Measurements from ENCODE around the gene BTBD9.

Gene BTBD9

GRCh38 chr6:38476888-38477287 is 162.8 kb downstream of the BTBD9 start:
- peaks cover 6% of the 10 kb centered on the region for H3K4me1 ChIP-seq
- H3K27ac ChIP-seq, result no peak overlapping the region
- H3K79me2 ChIP-seq, result peaks cover 3% of the 10 kb centered on the region
- no peaks in the 10 kb centered on the region for H3K27me3 ChIP-seq (ENCODE audit: control insufficient read depth, insufficient read depth, low read length)
- no peak overlapping the region for H2AFZ ChIP-seq
- H3K9ac ChIP-seq, result no peak overlapping the region
- no peaks in the 10 kb centered on the region for H3K9me3 ChIP-seq (ENCODE audit: control insufficient read depth, low read length)
- no peaks in the 10 kb centered on the region for H3K36me3 ChIP-seq (ENCODE audit: control insufficient read depth, insufficient read depth, low read length)
- no peak overlapping the region for H3K4me3 ChIP-seq (ENCODE audit: low read depth, low read length)
- no peak overlapping the region for H3K4me2 ChIP-seq (ENCODE audit: low read length)
- TF ChIP-seq CTCF (IDR thresholded peaks at IDR 0.05), result no peak

GRCh38 chr6:38476141-38476540 is 163.6 kb downstream of the BTBD9 start:
- no peak for TF ChIP-seq CTCF (IDR thresholded peaks at IDR 0.05)
- Histone ChIP-seq H2AFZ (no peak overlapping the region), H3K9ac (no peak overlapping the region), H3K4me3 (ENCODE audit: low read depth, low read length) (no peak overlapping the region), H3K27me3 (ENCODE audit: control insufficient read depth, insufficient read depth, low read length) (no peaks in the 10 kb centered on the region), H3K9me3 (ENCODE audit: control insufficient read depth, low read length) (no peaks in the 10 kb centered on the region), H3K27ac (no peak overlapping the region), H3K79me2 (peaks cover 3% of the 10 kb centered on the region), H3K36me3 (ENCODE audit: control insufficient read depth, insufficient read depth, low read length) (no peaks in the 10 kb centered on the region), H3K4me1 (peaks cover 3% of the 10 kb centered on the region), H3K4me2 (ENCODE audit: low read length) (no peak overlapping the region)

- Histone ChIP-seq H3K9ac (no peak overlapping the region), H3K27ac (no peak overlapping the region)
- no peak for TF ChIP-seq CTCF (IDR thresholded peaks at IDR 0.05)
Measured at GRCh38 chr6:38470548-38470947, 169.2 kb downstream of the BTBD9 start.

GRCh38 chr6:38467566-38467965 is 172.2 kb downstream of the BTBD9 start:
- H3K36me3 ChIP-seq (ENCODE audit: control insufficient read depth, insufficient read depth, low read length), result no peaks in the 10 kb centered on the region
- no peaks in the 10 kb centered on the region for H3K79me2 ChIP-seq
- no peaks in the 10 kb centered on the region for H3K4me1 ChIP-seq
- no peak for TF ChIP-seq CTCF (IDR thresholded peaks at IDR 0.05)
- no peaks in the 10 kb centered on the region for H3K9me3 ChIP-seq (ENCODE audit: control insufficient read depth, low read length)
- H3K27me3 ChIP-seq (ENCODE audit: control insufficient read depth, insufficient read depth, low read length), result no peaks in the 10 kb centered on the region
- H2AFZ ChIP-seq, result no peak overlapping the region
- no peak overlapping the region for H3K9ac ChIP-seq
- H3K4me3 ChIP-seq (ENCODE audit: low read depth, low read length), result no peak overlapping the region
- H3K27ac ChIP-seq, result no peak overlapping the region
- H3K4me2 ChIP-seq (ENCODE audit: low read length), result no peak overlapping the region

More at GRCh38 chr6:38470548-38470947, 169.2 kb downstream of the BTBD9 start:
- Histone ChIP-seq H3K4me1 (no peaks in the 10 kb centered on the region), H3K9me3 (ENCODE audit: control insufficient read depth, low read length) (no peaks in the 10 kb centered on the region), H3K4me3 (ENCODE audit: low read depth, low read length) (no peak overlapping the region), H3K79me2 (no peaks in the 10 kb centered on the region), H3K4me2 (ENCODE audit: low read length) (no peak overlapping the region), H3K36me3 (ENCODE audit: control insufficient read depth, insufficient read depth, low read length) (no peaks in the 10 kb centered on the region), H3K27me3 (ENCODE audit: control insufficient read depth, insufficient read depth, low read length) (no peaks in the 10 kb centered on the region), H2AFZ (no peak overlapping the region)

- Histone ChIP-seq H3K36me3 (ENCODE audit: control insufficient read depth, insufficient read depth, low read length) (no peaks in the 10 kb centered on the region), H3K9me3 (ENCODE audit: control insufficient read depth, low read length) (no peaks in the 10 kb centered on the region), H3K27me3 (ENCODE audit: control insufficient read depth, insufficient read depth, low read length) (no peaks in the 10 kb centered on the region), H3K79me2 (no peaks in the 10 kb centered on the region), H3K27ac (no peak overlapping the region), H3K4me3 (ENCODE audit: low read depth, low read length) (no peak overlapping the region), H3K9ac (no peak overlapping the region), H3K4me1 (no peaks in the 10 kb centered on the region), H2AFZ (no peak overlapping the region), H3K4me2 (ENCODE audit: low read length) (no peak overlapping the region)
- TF ChIP-seq CTCF (IDR thresholded peaks at IDR 0.05), result no peak
Measured at GRCh38 chr6:38460186-38460585, 179.5 kb downstream of the BTBD9 start.

Measured in parathyroid adenoma (tissue), 2 donors.